IMR-90 (cell line): ENCODE data around the gene FAM171A1. TPM values are rescaled to one million over a fixed set of nuclear protein-coding genes. Genes with fewer than 3 reads are reported as not detected.
"Not testable (repeated sequence)": the region's sequence is repeated elsewhere in the genome, so short reads cannot be mapped to it uniquely, and the experiment has no call there.

Experiments
- ATAC-seq: fragments of 200-7000 bp; cut with Tn5 transposase; 2 replicates; pipeline ENCODE4 v1.9.1; 2020; ENCODE audit warnings: low read depth, mild to moderate bottlenecking, moderate library complexity
- BruUV-seq: library from RNA; stranded (reverse); fragments of 400-500 nt; replicated peaks from 2 replicates; lab custom pipeline; 2021; lab: Mats Ljungman, UMichigan
- CTCF ChIA-PET: fragments of 300-600 bp; formaldehyde crosslinking; extraction: SDS; loops from one replicate; lab custom pipeline; 2021; ENCODE audit warnings: antibody characterized with exemption; lab: Yijun Ruan, JAX
- POLR2A ChIA-PET: fragments of 300-600 bp; sonication (Branson Sonifier 250); formaldehyde crosslinking; loops from one replicate; lab custom pipeline; 2022; ENCODE audit warnings: antibody characterized with exemption; ENCODE audit not compliant: unreplicated experiment; lab: Charles Lee
- DNase-seq: peaks from one replicate; pipeline ENCODE4 v3.0.0; 2013
- H2AFZ ChIP-seq: replicated peaks from 2 replicates; pipeline ENCODE3; 2013; ENCODE audit warnings: low read length, mild to moderate bottlenecking; ENCODE audit not compliant: poor library complexity
- H2AK5ac ChIP-seq: 2 replicates; pipeline ENCODE4 v1.6.1; 2013; ENCODE audit warnings: low read depth, low read length, inconsistent platforms
- H2AK9ac ChIP-seq: replicated peaks from 2 replicates; pipeline ENCODE3; 2013; ENCODE audit warnings: mild to moderate bottlenecking, low read depth, low read length, moderate library complexity; ENCODE audit not compliant: poor library complexity
- H2BK120ac ChIP-seq: 2 replicates; pipeline ENCODE4 v1.6.1; 2013; ENCODE audit warnings: low read depth, low read length, inconsistent platforms
- H2BK15ac ChIP-seq: 3 replicates; pipeline ENCODE4 v1.6.1; 2013; ENCODE audit warnings: low read depth, low read length, inconsistent platforms
- H2BK20ac ChIP-seq: 2 replicates; pipeline ENCODE4 v1.6.1; 2013; ENCODE audit warnings: low read depth, mild to moderate bottlenecking, inconsistent platforms, low read length, moderate library complexity
- H2BK5ac ChIP-seq: 2 replicates; pipeline ENCODE4 v1.6.1; 2013; ENCODE audit warnings: mild to moderate bottlenecking, low read depth, low read length, inconsistent platforms; ENCODE audit not compliant: poor library complexity, severe bottlenecking
- H3K14ac ChIP-seq: replicated peaks from 2 replicates; pipeline ENCODE4 v1.6.1; 2013; ENCODE audit warnings: low read depth, low read length, inconsistent platforms
- H3K18ac ChIP-seq: 2 replicates; pipeline ENCODE4 v1.6.1; 2013; ENCODE audit warnings: low read depth, low read length, control low read depth
- H3K23ac ChIP-seq: 2 replicates; pipeline ENCODE4 v1.6.1; 2013; ENCODE audit warnings: low read depth, low read length, inconsistent platforms
- H3K27ac ChIP-seq: 2 replicates; pipeline ENCODE4 v1.5.1; 2013; ENCODE audit warnings: mild to moderate bottlenecking, control low read depth, low read length; ENCODE audit not compliant: insufficient read depth
- H3K27me3 ChIP-seq: 2 replicates; pipeline ENCODE4 v1.6.1; 2013; ENCODE audit warnings: low read length; ENCODE audit not compliant: control insufficient read depth, insufficient read depth
- H3K36me3 ChIP-seq: 2 replicates; pipeline ENCODE4 v1.6.1; 2013; ENCODE audit warnings: low read length, mixed read lengths; ENCODE audit not compliant: control insufficient read depth, insufficient read depth
- H3K4ac ChIP-seq: 2 replicates; pipeline ENCODE4 v1.6.1; 2013; ENCODE audit warnings: low read depth, low read length, inconsistent platforms
- H3K4me1 ChIP-seq: 2 replicates; pipeline ENCODE4 v1.6.1; 2013; ENCODE audit warnings: low read length, mixed read lengths; ENCODE audit not compliant: control insufficient read depth, insufficient read depth
- H3K4me2 ChIP-seq: 2 replicates; pipeline ENCODE4 v1.6.1; 2013; ENCODE audit warnings: low read depth, mild to moderate bottlenecking, control low read depth, low read length, moderate library complexity
- H3K4me3 ChIP-seq: 2 replicates; pipeline ENCODE4 v1.5.1; 2013; ENCODE audit warnings: low read depth, mild to moderate bottlenecking, control low read depth, low read length, moderate library complexity; ENCODE audit not compliant: insufficient read depth
- H3K56ac ChIP-seq: 2 replicates; pipeline ENCODE4 v1.6.1; 2013; ENCODE audit warnings: low read length, inconsistent platforms; ENCODE audit not compliant: insufficient read depth; ENCODE audit errors: extremely low read depth
- H3K79me1 ChIP-seq, 2 experiments: 2 replicates each; pipeline ENCODE4 v1.6.1; 2013; ENCODE audit warnings: low read length in 2 of 2, inconsistent platforms in 1 of 2, low read depth in 1 of 2
- H3K9ac ChIP-seq: 2 replicates; pipeline ENCODE4 v1.6.1; 2013; ENCODE audit warnings: low read depth, low read length, control low read depth
- H3K9me1 ChIP-seq: 2 replicates; pipeline ENCODE4 v1.6.1; 2013; ENCODE audit warnings: low read length, inconsistent platforms; ENCODE audit not compliant: insufficient read depth
- H3K9me3 ChIP-seq: 2 replicates; pipeline ENCODE4 v1.6.1; 2013; ENCODE audit warnings: low read length; ENCODE audit not compliant: control insufficient read depth, insufficient read depth
- H4K20me1 ChIP-seq: 2 replicates; pipeline ENCODE4 v1.6.1; 2013; ENCODE audit warnings: low read length, inconsistent platforms; ENCODE audit not compliant: insufficient read depth
- H4K5ac ChIP-seq: 2 replicates; pipeline ENCODE4 v1.6.1; 2013; ENCODE audit warnings: mild to moderate bottlenecking, low read depth, low read length, control low read depth
- H4K8ac ChIP-seq, 2 experiments: 2 replicates each; pipeline ENCODE4 v1.6.1; 2013; ENCODE audit warnings: low read depth in 2 of 2, low read length in 2 of 2, control low read depth in 1 of 2, inconsistent platforms in 1 of 2
- H4K91ac ChIP-seq: 2 replicates; pipeline ENCODE4 v1.6.1; 2013; ENCODE audit warnings: low read depth, low read length, inconsistent platforms; ENCODE audit not compliant: insufficient read depth
- WGBS, 2 experiments: methylation state at CpG; one replicate each; pipeline versions ENCODE4 v1.1.5 to v1.1.7; 2013; ENCODE audit warnings: missing lambda C conversion rate in 2 of 2; ENCODE audit not compliant: insufficient read length in 1 of 2; ENCODE audit errors: extremely low coverage in 2 of 2; 5-methylcytosine and 5-hydroxymethylcytosine counted together
- dilution Hi-C: fragments of 300-500 bp; cut with HindIII; formaldehyde crosslinking; loops from one replicate; pipeline ENCODE4 v1.14.3; 2018; ENCODE audit warnings: low sequenced_read_pairs; ENCODE audit not compliant: unreplicated experiment
- in situ Hi-C: fragments of 300-500 bp; cut with MboI; formaldehyde crosslinking; loops from 3 replicates; pipeline ENCODE4 v1.14.3; 2019; ENCODE audit warnings: low sequenced_read_pairs, inconsistent platforms, mixed read lengths
- intact Hi-C: fragments of 100-400 bp; cut with micrococcal nuclease; formaldehyde crosslinking; loops from 2 replicates; pipeline ENCODE4 v1.10.0; 2022
- polyA plus RNA-seq, 3 experiments: library from polyadenylated mRNA; depleted of rRNA; stranded (reverse); fragments of >200 nt; gene quantifications; 2 replicates each; pipeline ENCODE4 v1.2.3, GENCODE V29; 2012; ENCODE audit warnings: low replicate concordance in 1 of 3
- total RNA-seq: library from RNA; depleted of rRNA; stranded (reverse); fragments of >200 nt; gene quantifications from 2 replicates; pipeline ENCODE4 v1.2.3, GENCODE V29; 2012

FAM171A1 gene
- total and polyA plus RNA-seq, 2 of the 4 experiments (the other 2 are of a cell fraction): 20.3 to 30.6 TPM

GRCh38 chr10:15333181-15333580 lies 37.9 kb downstream of the FAM171A1 start:
- H3K9me1 ChIP-seq, H3K4me2 ChIP-seq, H3K9me3 ChIP-seq, intact Hi-C loops, H2AK5ac ChIP-seq, H3K18ac ChIP-seq, H2AK9ac ChIP-seq, H3K4me1 ChIP-seq, H2BK120ac ChIP-seq, H3K36me3 ChIP-seq, H3K27me3 ChIP-seq, in situ Hi-C loops, H3K4me3 ChIP-seq, H3K56ac ChIP-seq, H2BK5ac ChIP-seq, H3K4ac ChIP-seq, H3K9ac ChIP-seq, H2BK20ac ChIP-seq, H4K91ac ChIP-seq, DNase-seq, H3K27ac ChIP-seq, H3K23ac ChIP-seq, dilution Hi-C loops, POLR2A ChIA-PET, ATAC-seq, H4K8ac ChIP-seq, H2AFZ ChIP-seq, CTCF ChIA-PET, H3K14ac ChIP-seq, H2BK15ac ChIP-seq, BruUV-seq, H4K5ac ChIP-seq: not testable (repeated sequence)
- no CpG with 5 or more reads among the region's 8 CpGs for WGBS, 2 experiments
- Histone ChIP-seq H4K20me1 (peaks cover 40% of the 10 kb centered on the region), H3K79me1 (peaks cover 9 to 38% of the 10 kb centered on the region in 2 experiments; a peak in 3 of 4 replicates)
